Parathyroid adenoma (tissue), 2 donors: ENCODE results near the gene PSG1.
"Not testable (repeated sequence)": the region's sequence is repeated elsewhere in the genome, so short reads cannot be mapped to it uniquely, and the experiment has no call there.

Experiments used
- H2AFZ ChIP-seq: fragments of 300-600 bp; sonication (generic); one replicate; pipeline ENCODE4 v1.7.0; 2017; ENCODE audit warnings: antibody characterized with exemption, mild to moderate bottlenecking
- H3K27ac ChIP-seq: fragments of 300-600 bp; sonication (generic); one replicate; pipeline ENCODE4 v1.7.0; 2017
- H3K27me3 ChIP-seq: fragments of 300-600 bp; sonication (generic); one replicate; pipeline ENCODE4 v1.7.0; 2017; ENCODE audit warnings: low read length; ENCODE audit not compliant: control insufficient read depth, insufficient read depth
- H3K36me3 ChIP-seq: fragments of 300-600 bp; sonication (generic); one replicate; pipeline ENCODE4 v1.7.0; 2017; ENCODE audit warnings: low read length; ENCODE audit not compliant: control insufficient read depth, insufficient read depth
- H3K4me1 ChIP-seq: fragments of 300-600 bp; sonication (generic); one replicate; pipeline ENCODE4 v1.7.0; 2017; ENCODE audit warnings: control low read depth
- H3K4me2 ChIP-seq: fragments of 300-600 bp; sonication (generic); one replicate; pipeline ENCODE4 v1.7.0; 2017; ENCODE audit warnings: low read length
- H3K4me3 ChIP-seq: fragments of 300-600 bp; sonication (generic); one replicate; pipeline ENCODE4 v1.7.0; 2017; ENCODE audit warnings: low read depth, low read length
- H3K79me2 ChIP-seq: fragments of 300-600 bp; sonication (generic); one replicate; pipeline ENCODE4 v1.7.0; 2017; ENCODE audit warnings: control low read depth
- H3K9ac ChIP-seq: fragments of 300-600 bp; sonication (generic); one replicate; pipeline ENCODE4 v1.7.0; 2017; ENCODE audit warnings: mild to moderate bottlenecking
- H3K9me3 ChIP-seq: fragments of 300-600 bp; sonication (generic); one replicate; pipeline ENCODE4 v1.7.0; 2017; ENCODE audit warnings: low read length; ENCODE audit not compliant: control insufficient read depth
- TF ChIP-seq, protein P1 (sequence below): fragments of 300-600 bp; sonication (generic); IDR thresholded peaks from one replicate; pipeline ENCODE4 v1.7.0; 2017; ENCODE audit warnings: antibody characterized with exemption, mild to moderate bottlenecking
- donor health status: primary hyperparathyroidism.

Gene PSG1

DNA sequence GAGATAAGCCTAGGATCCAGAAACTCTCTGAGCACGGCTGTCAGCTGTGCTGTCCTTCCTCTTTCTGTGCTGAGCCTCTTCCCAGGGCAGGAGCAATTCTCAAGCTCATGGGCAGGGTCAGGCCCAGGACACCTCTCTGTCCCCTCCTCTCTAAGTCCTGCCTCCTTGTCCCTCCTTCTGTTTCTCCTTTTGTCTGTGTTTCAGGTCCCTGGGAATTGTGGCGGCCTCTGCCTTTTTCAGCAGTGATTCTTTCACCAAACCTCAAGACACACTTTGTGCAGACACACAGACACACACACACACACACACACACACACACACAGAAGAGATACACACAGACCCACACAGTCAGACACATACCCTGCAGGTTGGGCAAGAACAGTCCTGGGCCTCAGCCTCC is at the start of gene PSG1:
Gene PSG1, minus strand, starts transcription at position 101 of the 400 bp plus-strand sequence. CDS start 132 bp downstream, outside the sequence.
- Histone ChIP-seq H3K4me2 (no peak within 1 kb of the TSS), H3K4me3 (no peak within 1 kb of the TSS), H2AFZ (no peak within 1 kb of the TSS), H3K36me3 (no peaks in the 10 kb centered on the region), H3K9me3 (no peaks in the 10 kb centered on the region), H3K4me1 (no peaks in the 10 kb centered on the region), H3K79me2 (no peaks in the 10 kb centered on the region), H3K27ac (no peak within 1 kb of the TSS), H3K27me3 (no peaks in the 10 kb centered on the region), H3K9ac (no peak within 1 kb of the TSS)
- TF ChIP-seq, protein P1, sequence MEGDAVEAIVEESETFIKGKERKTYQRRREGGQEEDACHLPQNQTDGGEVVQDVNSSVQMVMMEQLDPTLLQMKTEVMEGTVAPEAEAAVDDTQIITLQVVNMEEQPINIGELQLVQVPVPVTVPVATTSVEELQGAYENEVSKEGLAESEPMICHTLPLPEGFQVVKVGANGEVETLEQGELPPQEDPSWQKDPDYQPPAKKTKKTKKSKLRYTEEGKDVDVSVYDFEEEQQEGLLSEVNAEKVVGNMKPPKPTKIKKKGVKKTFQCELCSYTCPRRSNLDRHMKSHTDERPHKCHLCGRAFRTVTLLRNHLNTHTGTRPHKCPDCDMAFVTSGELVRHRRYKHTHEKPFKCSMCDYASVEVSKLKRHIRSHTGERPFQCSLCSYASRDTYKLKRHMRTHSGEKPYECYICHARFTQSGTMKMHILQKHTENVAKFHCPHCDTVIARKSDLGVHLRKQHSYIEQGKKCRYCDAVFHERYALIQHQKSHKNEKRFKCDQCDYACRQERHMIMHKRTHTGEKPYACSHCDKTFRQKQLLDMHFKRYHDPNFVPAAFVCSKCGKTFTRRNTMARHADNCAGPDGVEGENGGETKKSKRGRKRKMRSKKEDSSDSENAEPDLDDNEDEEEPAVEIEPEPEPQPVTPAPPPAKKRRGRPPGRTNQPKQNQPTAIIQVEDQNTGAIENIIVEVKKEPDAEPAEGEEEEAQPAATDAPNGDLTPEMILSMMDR: no peak

DNA sequence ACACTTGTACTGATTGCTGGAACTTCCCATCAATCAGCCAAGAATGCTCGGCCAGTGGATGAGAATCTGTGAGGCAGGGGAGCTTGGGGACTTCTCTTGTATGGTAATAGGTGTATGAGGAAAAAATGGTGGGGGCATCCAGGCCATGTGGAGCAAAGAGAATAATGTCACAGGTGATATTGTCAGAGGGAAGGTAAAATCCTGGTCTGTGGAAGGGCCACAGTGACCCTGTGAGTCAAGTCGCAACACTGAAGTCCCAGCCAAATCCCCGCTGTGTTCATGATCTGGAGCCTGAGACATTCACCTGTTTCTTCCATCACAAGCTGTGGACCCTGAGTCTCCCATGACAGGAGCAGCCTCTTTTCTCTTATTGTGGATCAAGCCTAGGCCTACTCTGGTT is 49.4 kb upstream of the PSG1 start:
- no peaks in the 10 kb centered on the region for H3K4me1 ChIP-seq
- H3K9ac ChIP-seq: no peak overlapping the region
- no peaks in the 10 kb centered on the region for H3K36me3 ChIP-seq
- H3K4me2 ChIP-seq: no peak overlapping the region
- H2AFZ ChIP-seq: no peak overlapping the region
- TF ChIP-seq, protein P1: no peak
- H3K27me3 ChIP-seq: no peaks in the 10 kb centered on the region
- H3K9me3 ChIP-seq: no peaks in the 10 kb centered on the region
- no peak overlapping the region for H3K27ac ChIP-seq
- H3K4me3 ChIP-seq: no peak overlapping the region
- H3K79me2 ChIP-seq: no peaks in the 10 kb centered on the region

DNA sequence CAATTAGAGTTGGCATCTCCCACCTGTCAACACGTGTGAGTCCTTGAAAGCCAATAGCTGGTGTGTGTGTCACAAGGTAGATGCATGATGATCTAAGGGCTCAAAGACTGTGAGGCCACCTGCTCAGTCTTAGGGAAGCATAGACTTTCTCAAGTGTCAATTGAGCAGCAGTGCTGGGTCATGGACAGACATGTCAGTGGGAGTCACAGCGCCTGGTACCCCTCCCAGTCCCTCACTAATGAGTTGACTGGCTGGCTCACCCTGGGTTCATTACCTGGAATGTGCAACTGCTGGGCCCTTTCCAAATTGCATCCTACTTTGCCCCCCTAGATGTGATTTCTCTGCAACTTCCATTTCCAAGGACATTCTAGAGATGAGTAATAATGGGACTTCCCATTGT is 47.3 kb upstream of the PSG1 start:
- TF ChIP-seq, protein P1: no peak
- Histone ChIP-seq H3K27ac (no peak overlapping the region), H3K4me2 (no peak overlapping the region), H3K9ac (no peak overlapping the region), H3K4me3 (no peak overlapping the region), H3K9me3 (no peaks in the 10 kb centered on the region), H2AFZ (no peak overlapping the region), H3K27me3 (no peaks in the 10 kb centered on the region), H3K36me3 (no peaks in the 10 kb centered on the region), H3K79me2 (no peaks in the 10 kb centered on the region), H3K4me1 (no peaks in the 10 kb centered on the region)

DNA sequence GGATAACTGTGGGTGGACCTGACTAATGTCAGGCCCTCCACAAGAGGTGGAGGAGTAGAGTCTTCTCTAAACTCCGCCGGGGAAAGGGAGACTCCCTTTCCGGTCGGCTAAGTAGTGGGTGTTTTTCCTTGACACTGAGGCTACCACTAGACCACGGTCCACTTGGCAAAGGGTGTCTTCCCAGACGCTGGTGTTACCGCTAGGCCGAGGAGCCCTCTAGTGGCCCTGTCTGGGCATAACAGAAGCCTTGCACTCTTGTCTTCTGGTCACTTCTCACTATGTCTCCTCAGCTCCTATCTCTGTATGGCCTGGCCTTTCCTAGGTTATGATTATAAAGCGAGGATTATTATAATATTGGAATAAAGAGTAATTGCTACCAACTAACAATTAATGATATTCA is 43.6 kb upstream of the PSG1 start:
- H3K36me3 ChIP-seq, H3K4me2 ChIP-seq, H3K27me3 ChIP-seq, H2AFZ ChIP-seq, H3K9me3 ChIP-seq, H3K27ac ChIP-seq, H3K9ac ChIP-seq, H3K4me3 ChIP-seq, H3K4me1 ChIP-seq, H3K79me2 ChIP-seq: not testable (repeated sequence)

DNA sequence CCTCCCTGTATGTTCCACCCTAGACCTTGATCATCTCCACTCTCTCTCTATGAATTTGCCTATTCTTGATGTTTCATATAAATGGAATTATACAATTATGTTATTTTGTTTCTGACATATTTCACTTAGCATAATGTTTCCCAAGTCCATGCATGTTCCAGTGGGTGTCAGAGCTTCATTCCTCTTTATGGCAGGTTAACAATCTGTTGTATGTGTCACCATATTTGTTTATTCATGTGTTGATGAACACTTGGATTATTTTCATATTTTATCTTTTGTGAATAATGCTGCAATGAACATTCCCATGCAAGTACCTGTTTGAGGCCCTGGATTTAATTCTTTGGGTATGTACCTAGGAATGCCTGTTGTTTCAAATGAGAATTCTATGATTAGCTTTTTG is 41.5 kb upstream of the PSG1 start:
- not testable (repeated sequence) for H3K27me3 ChIP-seq, H3K4me1 ChIP-seq, H3K4me2 ChIP-seq, H3K27ac ChIP-seq, H3K79me2 ChIP-seq, H3K9me3 ChIP-seq, H3K36me3 ChIP-seq, H2AFZ ChIP-seq, H3K4me3 ChIP-seq, H3K9ac ChIP-seq

DNA sequence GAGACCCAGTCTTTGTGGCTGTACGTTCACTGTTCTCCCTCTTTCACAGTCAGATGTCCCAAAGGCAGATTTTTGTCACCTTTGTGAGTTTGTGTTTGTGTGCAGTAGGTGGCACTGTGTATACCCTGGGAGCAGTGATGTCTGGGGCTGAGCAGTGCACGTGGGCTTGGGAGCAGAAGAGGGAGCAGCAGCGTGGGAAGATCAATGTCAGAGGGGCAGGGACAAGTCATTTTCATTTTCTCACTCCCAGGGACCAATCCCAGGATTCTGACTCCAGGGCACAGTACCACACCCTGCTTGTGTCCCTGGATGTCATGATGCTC is 40.2 kb upstream of the PSG1 start:
- Histone ChIP-seq H3K27ac (no peak overlapping the region), H2AFZ (no peak overlapping the region), H3K27me3 (no peaks in the 10 kb centered on the region), H3K79me2 (no peaks in the 10 kb centered on the region), H3K9ac (no peak overlapping the region), H3K4me1 (no peaks in the 10 kb centered on the region), H3K36me3 (no peaks in the 10 kb centered on the region), H3K4me3 (no peak overlapping the region), H3K9me3 (no peaks in the 10 kb centered on the region), H3K4me2 (no peak overlapping the region)
- TF ChIP-seq, protein P1: no peak

DNA sequence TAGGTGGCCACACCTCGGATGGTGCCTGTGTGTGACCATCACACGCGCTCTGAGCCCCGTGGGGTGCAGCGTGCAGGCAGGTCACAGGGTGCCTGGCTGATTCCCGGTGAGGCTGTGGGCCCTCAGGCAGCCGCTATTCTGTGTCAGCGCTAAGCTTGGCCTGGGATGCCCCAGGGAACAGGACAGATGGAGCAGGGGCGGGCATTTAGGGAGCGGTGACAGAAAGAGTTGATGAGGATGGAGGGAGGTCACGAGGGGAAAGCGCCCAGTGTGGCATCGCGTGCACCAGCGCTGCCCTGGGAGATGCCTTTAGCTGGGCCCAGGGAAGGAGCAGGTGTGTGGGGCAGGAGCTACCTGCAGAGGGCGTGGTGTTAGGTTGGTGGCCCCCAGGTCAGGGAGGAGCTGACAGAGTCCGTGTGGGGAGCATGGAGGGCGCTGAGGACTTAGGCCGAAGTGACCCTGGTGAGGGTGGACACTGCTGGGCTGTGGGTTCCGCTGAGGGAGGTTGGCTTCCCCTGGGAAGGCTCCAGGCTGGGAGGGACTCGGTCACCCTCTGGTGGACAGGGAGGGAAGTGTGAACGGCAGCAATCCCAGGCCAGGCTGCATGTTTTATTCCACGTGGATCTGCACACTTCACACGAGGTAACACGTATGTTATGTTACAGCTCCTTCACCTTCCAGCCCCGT is 39.7 kb upstream of the PSG1 start:
- not testable (repeated sequence) for H3K4me1 ChIP-seq, H3K9me3 ChIP-seq, H3K4me2 ChIP-seq, H3K79me2 ChIP-seq, H2AFZ ChIP-seq, H3K4me3 ChIP-seq, H3K27ac ChIP-seq, H3K27me3 ChIP-seq, H3K9ac ChIP-seq, H3K36me3 ChIP-seq

DNA sequence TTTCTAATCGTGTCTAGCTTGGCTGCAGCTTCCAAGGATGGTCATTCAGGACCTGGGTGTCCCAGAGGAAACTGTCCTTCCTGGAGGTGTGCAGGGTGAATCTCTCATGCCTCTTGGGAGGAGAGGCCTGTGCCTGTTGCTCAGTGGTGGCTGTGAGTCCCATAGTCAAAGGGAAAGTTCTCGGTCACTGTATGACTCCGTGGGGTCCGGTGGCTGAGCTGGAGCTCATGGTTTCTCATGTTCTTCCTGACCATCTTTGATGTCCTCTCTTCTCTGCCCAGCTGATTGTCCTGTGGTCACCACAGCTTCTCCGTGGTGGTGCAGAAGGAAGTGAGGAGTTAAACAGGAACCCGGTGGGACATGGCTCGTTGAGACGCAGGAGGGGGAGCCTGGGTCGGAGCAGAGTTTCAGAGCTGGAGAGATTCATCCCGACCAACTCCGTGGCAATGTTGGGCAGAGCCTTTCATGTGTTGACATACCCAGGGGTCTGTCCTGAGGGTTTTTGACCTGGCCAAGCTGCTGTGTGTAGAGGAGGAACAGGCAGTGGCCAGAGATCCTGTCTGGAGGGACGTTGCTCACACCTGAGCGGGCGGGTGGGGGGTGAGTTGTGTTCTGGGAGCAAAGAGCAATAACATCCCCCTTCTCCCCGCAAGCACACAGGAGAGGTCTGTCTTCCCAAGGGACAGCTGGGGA is 39.0 kb upstream of the PSG1 start:
- not testable (repeated sequence) for H3K4me3 ChIP-seq, H3K27me3 ChIP-seq, H3K36me3 ChIP-seq, H3K9me3 ChIP-seq, H3K4me2 ChIP-seq, H3K4me1 ChIP-seq, H3K9ac ChIP-seq, H3K27ac ChIP-seq, H2AFZ ChIP-seq, H3K79me2 ChIP-seq
